WTC11 (cell line): Measurements from ENCODE around the gene SFI1. TPM values are rescaled to one million over a fixed set of nuclear protein-coding genes. Genes with fewer than 3 reads are reported as not detected.

Experiments
- ATAC-seq: fragments of 200-7000 bp; cut with Tn5 transposase; 2 replicates; pipeline ENCODE4 v1.10.0; 2021; ENCODE audit warnings: mild to moderate bottlenecking, moderate library complexity
- CTCF ChIA-PET: fragments of 300-600 bp; sonication (Branson Sonifier 250); formaldehyde crosslinking; loops from one replicate; lab custom pipeline; 2021; ENCODE audit warnings: antibody characterized with exemption; lab: Charles Lee
- POLR2A ChIA-PET: fragments of 350-600 bp; sonication (Branson Sonifier 250); formaldehyde crosslinking; loops from one replicate; lab custom pipeline; 2021; ENCODE audit warnings: antibody characterized with exemption; lab: Charles Lee
- DNase-seq: peaks from one replicate; pipeline ENCODE4 v3.0.0; 2021; ENCODE audit warnings: low spot score
- H3K27ac Mint-ChIP-seq: 2 replicates; pipeline ENCODE4 v1.8.0; 2021; ENCODE audit warnings: mixed read lengths
- H3K27me3 Mint-ChIP-seq: 2 replicates; pipeline ENCODE4 v1.8.0; 2021; ENCODE audit warnings: low read depth, mild to moderate bottlenecking, moderate library complexity, mixed read lengths
- H3K36me3 Mint-ChIP-seq: 2 replicates; pipeline ENCODE4 v1.8.0; 2021; ENCODE audit warnings: mixed read lengths
- H3K4me1 Mint-ChIP-seq: 2 replicates; pipeline ENCODE4 v1.8.0; 2022; ENCODE audit warnings: mixed read lengths
- H3K4me3 Mint-ChIP-seq: 2 replicates; pipeline ENCODE4 v1.8.0; 2021; ENCODE audit warnings: mild to moderate bottlenecking, moderate library complexity, mixed read lengths
- H3K9me3 Mint-ChIP-seq: 2 replicates; pipeline ENCODE4 v1.8.0; 2021; ENCODE audit warnings: mixed read lengths
- AR ChIP-seq: fragments of 250-450 bp; sonication (Bioruptor Pico); IDR thresholded peaks from 2 replicates; pipeline ENCODE4 v1.9.0; 2021; ENCODE audit warnings: mild to moderate bottlenecking
- ATF3 ChIP-seq: sonication (generic); formaldehyde crosslinking; conservative IDR thresholded peaks from 2 replicates; pipeline ENCODE4 v1.8.1; 2022; ENCODE audit warnings: mild to moderate bottlenecking, missing genetic modification reagents
- CREM ChIP-seq: sonication (generic); formaldehyde crosslinking; IDR thresholded peaks from 2 replicates; pipeline ENCODE4 v1.8.1; 2022; ENCODE audit warnings: mild to moderate bottlenecking, missing genetic modification reagents, moderate library complexity
- E2F4 ChIP-seq: sonication (generic); formaldehyde crosslinking; IDR thresholded peaks from 2 replicates; pipeline ENCODE4 v1.8.1; 2022; ENCODE audit warnings: low read depth, mild to moderate bottlenecking, moderate library complexity, missing genetic modification reagents, borderline replicate concordance
- FOXJ3 ChIP-seq: sonication (generic); formaldehyde crosslinking; IDR thresholded peaks from 2 replicates; pipeline ENCODE4 v1.9.0; 2021; ENCODE audit warnings: missing genetic modification reagents, mild to moderate bottlenecking, borderline replicate concordance
- FOXK1 ChIP-seq: sonication (generic); formaldehyde crosslinking; IDR thresholded peaks from 2 replicates; pipeline ENCODE4 v1.8.0; 2022; ENCODE audit warnings: mild to moderate bottlenecking, moderate library complexity, missing genetic modification reagents
- FOXP4 ChIP-seq: sonication (generic); formaldehyde crosslinking; IDR thresholded peaks from 2 replicates; pipeline ENCODE4 v1.8.0; 2022; ENCODE audit warnings: mild to moderate bottlenecking, missing genetic modification reagents
- GABPB1 ChIP-seq: sonication (generic); formaldehyde crosslinking; IDR thresholded peaks from 2 replicates; pipeline ENCODE4 v1.8.1; 2023; ENCODE audit warnings: mild to moderate bottlenecking, missing genetic modification reagents
- GTF2I ChIP-seq: fragments of 250-450 bp; sonication (Bioruptor Pico); conservative IDR thresholded peaks from 2 replicates; pipeline ENCODE4 v1.4.0; 2021; ENCODE audit warnings: mild to moderate bottlenecking
- IRF1 ChIP-seq: sonication (generic); formaldehyde crosslinking; IDR thresholded peaks from 2 replicates; pipeline ENCODE4 v1.8.0; 2023; ENCODE audit warnings: missing genetic modification reagents
- IRF2 ChIP-seq: sonication (generic); formaldehyde crosslinking; IDR thresholded peaks from 2 replicates; pipeline ENCODE4 v1.8.0; 2022; ENCODE audit warnings: low read depth, missing genetic modification reagents, borderline replicate concordance
- MYBL2 ChIP-seq: sonication (generic); formaldehyde crosslinking; IDR thresholded peaks from 2 replicates; pipeline ENCODE4 v1.8.1; 2023; ENCODE audit warnings: mild to moderate bottlenecking, moderate library complexity, missing genetic modification reagents
- NFE2L1 ChIP-seq: sonication (generic); formaldehyde crosslinking; IDR thresholded peaks from 2 replicates; pipeline ENCODE4 v1.8.1; 2023; ENCODE audit warnings: missing genetic modification reagents
- NR2C2 ChIP-seq: sonication (generic); formaldehyde crosslinking; IDR thresholded peaks from 2 replicates; pipeline ENCODE4 v1.8.0; 2022; ENCODE audit warnings: mild to moderate bottlenecking, missing genetic modification reagents
- PRDM15 ChIP-seq: sonication (generic); formaldehyde crosslinking; IDR thresholded peaks from 2 replicates; pipeline ENCODE4 v1.8.0; 2022; ENCODE audit warnings: missing genetic modification reagents
- RORB ChIP-seq: fragments of 250-450 bp; sonication (Bioruptor Pico); IDR thresholded peaks from 2 replicates; pipeline ENCODE4 v1.9.0; 2021; ENCODE audit warnings: mild to moderate bottlenecking
- SMAD3 ChIP-seq: sonication (generic); formaldehyde crosslinking; IDR thresholded peaks from 2 replicates; pipeline ENCODE4 v1.8.0; 2022; ENCODE audit warnings: missing genetic modification reagents, mild to moderate bottlenecking, borderline replicate concordance
- ZBTB43 ChIP-seq: sonication (generic); formaldehyde crosslinking; IDR thresholded peaks from 2 replicates; pipeline ENCODE4 v1.8.1; 2023; ENCODE audit warnings: mild to moderate bottlenecking, missing genetic modification reagents
- ZNF232 ChIP-seq: sonication (generic); formaldehyde crosslinking; IDR thresholded peaks from 2 replicates; pipeline ENCODE4 v1.8.0; 2022; ENCODE audit warnings: mild to moderate bottlenecking, missing genetic modification reagents
- ZNF263 ChIP-seq: sonication (generic); formaldehyde crosslinking; IDR thresholded peaks from 2 replicates; pipeline ENCODE4 v1.8.1; 2022; ENCODE audit warnings: low read depth, mild to moderate bottlenecking, moderate library complexity, missing genetic modification reagents
- ZNF671 ChIP-seq: fragments of 250-450 bp; sonication (Bioruptor Pico); IDR thresholded peaks from 2 replicates; pipeline ENCODE4 v1.8.0; 2021; ENCODE audit warnings: mild to moderate bottlenecking
- total RNA-seq: library from RNA; stranded (reverse); gene quantifications from 3 replicates; pipeline ENCODE4 v1.2.3, GENCODE V29; 2021

Gene SFI1
- total RNA-seq, 1 experiment from 2014 or later = 43.6 TPM

- TF ChIP-seq AR (CRISPR knock-in tag) (no peak), RORB (CRISPR knock-in tag) (no peak), NFE2L1 (CRISPR knock-in tag) (no peak), E2F4 (CRISPR knock-in tag) (no peak), CREM (no peak), FOXK1 (no peak), ZNF263 (CRISPR knock-in tag) (no peak)
Measured at GRCh38 chr22:31639436-31640039, 143.2 kb downstream of the SFI1 start (continued).

GRCh38 chr22:31646186-31647019 is 150.1 kb downstream of the SFI1 start:
- H3K4me3 Mint-ChIP-seq = no peak overlapping the region
- H3K4me1 Mint-ChIP-seq = peaks cover 15% of the 10 kb centered on the region
- POLR2A ChIA-PET = no interaction called here
- no peaks in the 10 kb centered on the region for H3K9me3 Mint-ChIP-seq
- DNase-seq (no peak), ATAC-seq (no peak)
- peaks cover 58% of the 10 kb centered on the region for H3K36me3 Mint-ChIP-seq
- H3K27ac Mint-ChIP-seq = peak overlapping the region; percentile 8; the same call in 1 of the 2 replicates
- no peaks in the 10 kb centered on the region for H3K27me3 Mint-ChIP-seq
- CTCF ChIA-PET = interaction anchor here (2.1 kb wide), 1 partner anchor 20 kb away, joined by 13 read pairs; no protein-coding TSS in a partner anchor
- no peak for TF ChIP-seq SMAD3 (CRISPR knock-in tag)
- no peak for TF ChIP-seq ZNF232
- no peak for TF ChIP-seq GTF2I (CRISPR knock-in tag)
- no peak for TF ChIP-seq NR2C2 (CRISPR knock-in tag)
- TF ChIP-seq IRF1 (CRISPR knock-in tag) = no peak
- TF ChIP-seq MYBL2 (CRISPR knock-in tag) = no peak
- TF ChIP-seq FOXJ3 = no peak
- no peak for TF ChIP-seq IRF2
- TF ChIP-seq ZNF671 (CRISPR knock-in tag) = no peak
- no peak for TF ChIP-seq GABPB1 (CRISPR knock-in tag)
- no peak for TF ChIP-seq NFE2L1 (CRISPR knock-in tag)
- TF ChIP-seq FOXP4 (CRISPR knock-in tag) = no peak
- TF ChIP-seq PRDM15 (CRISPR knock-in tag) = no peak
- no peak for TF ChIP-seq ZBTB43 (CRISPR knock-in tag)
- TF ChIP-seq ATF3 (CRISPR knock-in tag) = no peak
